Urinary bladder (tissue), 4 donors: Measurements from ENCODE around the gene CC2D2B. TPM values are rescaled to one million over a fixed set of nuclear protein-coding genes. Genes with fewer than 3 reads are reported as not detected.

ENCODE experiments used
- DNase-seq: peaks from one replicate; pipeline ENCODE4 v3.0.0-alpha.2; 2015; ENCODE audit errors: extremely low spot score
- H3K27ac ChIP-seq: one replicate; pipeline ENCODE4 v1.5.1; 2013; ENCODE audit warnings: low read depth, mild to moderate bottlenecking, moderate library complexity
- H3K36me3 ChIP-seq: one replicate; pipeline ENCODE4 v1.6.1; 2013; ENCODE audit warnings: mild to moderate bottlenecking, moderate library complexity; ENCODE audit not compliant: insufficient read depth
- H3K4me1 ChIP-seq: one replicate; pipeline ENCODE4 v1.6.1; 2013; ENCODE audit warnings: mild to moderate bottlenecking, moderate library complexity; ENCODE audit not compliant: insufficient read depth
- H3K4me3 ChIP-seq: one replicate; pipeline ENCODE4 v1.5.1; 2013; ENCODE audit warnings: low read depth, low read length
- WGBS: extraction: QIAGEN DNeasy Blood & Tissue Kit; methylation state at CpG from one replicate; pipeline ENCODE4 v1.1.7; 2013; 5-methylcytosine and 5-hydroxymethylcytosine counted together
- polyA plus RNA-seq: library from polyadenylated mRNA; stranded (reverse); fragments of 200-250 nt; gene quantifications from one replicate; pipeline ENCODE4 v1.2.3, GENCODE V29; 2013
- small RNA-seq: library from RNA; depleted of rRNA; stranded (forward); fragments of <200 nt; gene quantifications from one replicate; pipeline ENCODE3, GENCODE V24; 2014
- total RNA-seq: library from RNA; depleted of rRNA; stranded (reverse); fragments of >200 nt; gene quantifications from one replicate; pipeline ENCODE4 v1.2.3, GENCODE V29; 2014
- donor health status: healthy with polysubstance abuse.
- donor health status: healthy.

CC2D2B gene
- total and polyA plus RNA-seq, 2 donors = 0.75 to 13.1 TPM

- H3K36me3 ChIP-seq = no peaks in the 10 kb centered on the region
- H3K4me1 ChIP-seq = no peaks in the 10 kb centered on the region
- no peak for DNase-seq
- 88% methylated on average over 2 of the region's 2 CpGs for WGBS
- no peak overlapping the region for H3K27ac ChIP-seq
- no peak overlapping the region for H3K4me3 ChIP-seq
Observed at GRCh38 chr10:96053985-96054384, 146.2 kb downstream of the CC2D2B start.

- Histone ChIP-seq H3K4me1 (no peaks in the 10 kb centered on the region), H3K27ac (no peak overlapping the region), H3K4me3 (no peak overlapping the region), H3K36me3 (no peaks in the 10 kb centered on the region)
- no peak for DNase-seq
- WGBS = 92% methylated on average over 7 of the region's 7 CpGs
Observed at GRCh38 chr10:96056787-96057186, 149.0 kb downstream of the CC2D2B start.

- no peaks in the 10 kb centered on the region for H3K4me1 ChIP-seq
- DNase-seq = no peak
- 94% methylated on average over 3 of the region's 3 CpGs for WGBS
- H3K4me3 ChIP-seq = no peak overlapping the region
- H3K36me3 ChIP-seq = no peaks in the 10 kb centered on the region
- no peak overlapping the region for H3K27ac ChIP-seq
Observed at GRCh38 chr10:96061232-96061631, 153.5 kb downstream of the CC2D2B start.

GRCh38 chr10:96072674-96073073 lies 164.9 kb downstream of the CC2D2B start:
- Histone ChIP-seq H3K4me1 (no peaks in the 10 kb centered on the region), H3K4me3 (no peak overlapping the region), H3K36me3 (no peaks in the 10 kb centered on the region), H3K27ac (no peak overlapping the region)
- no peak for DNase-seq
- WGBS = 75% methylated on average over 2 of the region's 2 CpGs

- no peak overlapping the region for H3K4me3 ChIP-seq
- H3K4me1 ChIP-seq = no peaks in the 10 kb centered on the region
- no peaks in the 10 kb centered on the region for H3K36me3 ChIP-seq
- no peak overlapping the region for H3K27ac ChIP-seq
- WGBS = 90% methylated on average over 1 of the region's 1 CpG
- no peak for DNase-seq
Observed at GRCh38 chr10:96073722-96074121, 165.9 kb downstream of the CC2D2B start.

DNA sequence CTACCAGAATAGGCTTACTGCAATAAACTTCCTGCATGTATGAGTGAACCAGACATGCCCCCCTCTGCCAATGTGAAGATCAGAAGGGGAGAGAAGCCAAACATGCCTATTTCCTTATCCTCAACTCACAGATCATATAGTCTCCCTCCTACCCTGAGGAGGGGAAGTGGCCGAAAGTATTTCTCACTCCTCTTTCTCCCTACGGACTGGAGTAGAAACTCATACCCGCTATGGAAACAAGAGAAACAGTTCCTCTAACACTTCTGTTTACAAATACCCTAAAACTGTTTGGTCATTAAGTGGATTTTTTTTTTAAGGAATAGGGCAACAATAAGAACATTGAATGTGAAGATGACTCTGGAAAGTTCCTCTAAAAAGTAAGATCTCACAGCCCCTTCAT lies 167.0 kb downstream of the CC2D2B start:
- 86% methylated on average over 3 of the region's 3 CpGs for WGBS
- Histone ChIP-seq H3K27ac (no peak overlapping the region), H3K36me3 (no peaks in the 10 kb centered on the region), H3K4me3 (no peak overlapping the region), H3K4me1 (no peaks in the 10 kb centered on the region)
- DNase-seq = no peak

DNA sequence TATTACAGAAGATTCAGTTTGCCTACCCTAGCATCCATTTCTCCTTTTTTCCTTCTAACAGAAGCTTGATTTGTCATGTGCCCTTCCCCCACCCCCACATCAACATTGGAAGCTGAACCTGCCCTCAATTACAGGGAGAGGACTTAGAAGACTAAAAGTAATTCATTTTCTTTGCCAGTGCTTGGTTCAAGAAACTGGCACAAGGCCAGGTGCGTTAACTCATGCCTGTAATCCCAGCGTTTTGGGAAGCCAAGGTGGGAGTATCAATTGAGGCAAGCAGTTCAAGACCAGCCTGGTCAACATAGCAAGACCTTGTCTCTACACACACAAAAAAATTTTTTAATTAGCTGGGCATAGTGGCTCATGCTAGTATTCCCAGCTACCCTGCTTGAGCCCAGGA lies 168.2 kb downstream of the CC2D2B start:
- Histone ChIP-seq H3K27ac (no peak overlapping the region), H3K4me1 (no peaks in the 10 kb centered on the region), H3K4me3 (no peak overlapping the region), H3K36me3 (no peaks in the 10 kb centered on the region)
- DNase-seq = no peak
- WGBS = 48% methylated on average over 2 of the region's 2 CpGs

GRCh38 chr10:96077156-96077555 lies 169.4 kb downstream of the CC2D2B start:
- Histone ChIP-seq H3K27ac (no peak overlapping the region), H3K36me3 (no peaks in the 10 kb centered on the region), H3K4me1 (no peaks in the 10 kb centered on the region), H3K4me3 (no peak overlapping the region)
- DNase-seq = no peak
- WGBS = 75% methylated on average over 3 of the region's 3 CpGs

DNA sequence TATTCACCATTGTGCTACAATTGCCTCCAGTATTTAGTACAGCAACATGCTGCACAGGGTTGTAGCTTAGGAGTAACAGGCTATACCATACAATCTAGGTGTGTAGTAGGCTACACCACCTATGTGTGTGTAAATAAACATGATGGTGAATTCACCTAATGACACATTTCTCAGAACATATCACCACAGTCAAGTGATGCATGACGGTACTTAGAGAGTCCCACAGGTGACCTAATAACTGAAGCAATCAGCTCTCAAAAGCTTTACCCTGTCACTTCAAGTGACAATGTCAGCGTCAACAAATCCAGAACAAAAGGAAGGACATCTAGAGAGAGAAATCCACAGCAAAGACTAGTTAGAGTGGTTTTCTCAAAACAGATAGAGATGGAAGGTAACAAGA lies 174.4 kb downstream of the CC2D2B start:
- no peaks in the 10 kb centered on the region for H3K4me1 ChIP-seq
- DNase-seq = no peak
- 94% methylated on average over 2 of the region's 2 CpGs for WGBS
- H3K36me3 ChIP-seq = peaks cover 2% of the 10 kb centered on the region
- H3K4me3 ChIP-seq = no peak overlapping the region
- no peak overlapping the region for H3K27ac ChIP-seq

Small RNA genes within 50 kb of the gene (small RNA-seq; reads per million reads assigned to genes)
- gene MIR3157 = 0.71 reads per million, percentile 63 among the genes with 10 or more reads in this experiment

Other genes starting within 250 kb of the CC2D2B start
- gene TCTN3, start 214.0 kb upstream of the CC2D2B start, total RNA-seq = 32.1 TPM
- gene TCTN3, start 214.0 kb upstream of the CC2D2B start, polyA plus RNA-seq = 27.5 TPM
- gene ENTPD1, start 151.8 kb upstream of the CC2D2B start, total RNA-seq = 85.3 TPM
- 53.8 TPM for gene ENTPD1, start 151.8 kb upstream of the CC2D2B start, polyA plus RNA-seq
- gene CCNJ, start 135.6 kb downstream of the CC2D2B start, total RNA-seq = 7.3 TPM
- gene CCNJ, start 135.6 kb downstream of the CC2D2B start, polyA plus RNA-seq = 3.5 TPM
- 101 TPM for gene ZNF518A, start 222.3 kb downstream of the CC2D2B start, total RNA-seq
- 5.1 TPM for gene ZNF518A, start 222.3 kb downstream of the CC2D2B start, polyA plus RNA-seq